Measurements from ENCODE around the gene EPOP. TPM values are rescaled to one million over a fixed set of nuclear protein-coding genes. Genes with fewer than 3 reads are reported as not detected.

EPOP gene
- total and polyA plus RNA-seq, 2 of the 13 experiments (the other 11 are each of a cell fraction or from before 2014, with no cell fraction given): 14.7 to 37.8 TPM

- no peak for TF ChIP-seq ZBTB4 (CRISPR knock-in tag; IDR thresholded peaks at IDR 0.05; ENCODE audit: borderline replicate concordance)
- TF ChIP-seq HNF1A (IDR thresholded peaks at IDR 0.05; ENCODE audit: low read depth): no peak
- TF ChIP-seq HNF1A (CRISPR knock-in tag; IDR thresholded peaks at IDR 0.05; ENCODE audit: borderline replicate concordance): no peak
- TF ChIP-seq MAFG (CRISPR knock-in tag; IDR thresholded peaks at IDR 0.05): no peak
- no peak for TF ChIP-seq CREB1 (IDR thresholded peaks at IDR 0.05)
- no peak for TF ChIP-seq CREB1 (CRISPR knock-in tag; IDR thresholded peaks at IDR 0.05)
- TF ChIP-seq GPN1 (CRISPR knock-in tag; IDR thresholded peaks at IDR 0.05; ENCODE audit: borderline replicate concordance): no peak
- TF ChIP-seq CREB3 (CRISPR knock-in tag; IDR thresholded peaks at IDR 0.05): no peak
- no peak for TF ChIP-seq ZNF639 (CRISPR knock-in tag; conservative IDR thresholded peaks at IDR 0.05)
- TF ChIP-seq ZNF44 (CRISPR knock-in tag; IDR thresholded peaks at IDR 0.05): no peak
- no peak for TF ChIP-seq ZNF260 (CRISPR knock-in tag; IDR thresholded peaks at IDR 0.05; ENCODE audit: borderline replicate concordance, low read depth)
- no peak for TF ChIP-seq RORA (CRISPR knock-in tag; IDR thresholded peaks at IDR 0.05)
- no peak for TF ChIP-seq TRIM24 (CRISPR knock-in tag; IDR thresholded peaks at IDR 0.05)
- no peak for TF ChIP-seq NFYC (CRISPR knock-in tag; IDR thresholded peaks at IDR 0.05)
- no peak; the same call in 1 of the 2 replicates for TF ChIP-seq PREB (CRISPR knock-in tag; IDR thresholded peaks at IDR 0.05)
- no peak for TF ChIP-seq ISL2 (CRISPR knock-in tag; IDR thresholded peaks at IDR 0.05)
- no peak for TF ChIP-seq POLR2A (IDR thresholded peaks at IDR 0.05; ENCODE audit: insufficient read depth in 1 of 2, low read depth in 2 of 2, low read length in 2 of 2)
- TF ChIP-seq SIN3B (IDR thresholded peaks at IDR 0.05; ENCODE audit: low read length): no peak
- no peak for TF ChIP-seq ZFY (CRISPR knock-in tag; IDR thresholded peaks at IDR 0.05)
- 0 out of 2 replicates have a peak, but pooled peaks have one; percentile 19 for TF ChIP-seq RNF2 (conservative IDR thresholded peaks at IDR 0.05; ENCODE audit: low read depth)
Measured at GRCh38 chr17:38674014-38674748, 576 bp downstream of the EPOP start (continued).
